GM18505 (cell line): ENCODE measurements around the gene ZNF750.

ENCODE experiments used
- ATAC-seq: cut with Tn5 transposase; IDR thresholded peaks from one replicate; pipeline ENCODE4 v1.9.1; 2021; ENCODE audit not compliant: unreplicated experiment
- POLR2A ChIP-seq: IDR thresholded peaks from 4 replicates; pipeline ENCODE4 v1.6.1; 2011; ENCODE audit warnings: borderline replicate concordance; ENCODE audit not compliant: insufficient read depth, insufficient read length; ENCODE audit errors: extremely low read depth

Gene ZNF750

DNA sequence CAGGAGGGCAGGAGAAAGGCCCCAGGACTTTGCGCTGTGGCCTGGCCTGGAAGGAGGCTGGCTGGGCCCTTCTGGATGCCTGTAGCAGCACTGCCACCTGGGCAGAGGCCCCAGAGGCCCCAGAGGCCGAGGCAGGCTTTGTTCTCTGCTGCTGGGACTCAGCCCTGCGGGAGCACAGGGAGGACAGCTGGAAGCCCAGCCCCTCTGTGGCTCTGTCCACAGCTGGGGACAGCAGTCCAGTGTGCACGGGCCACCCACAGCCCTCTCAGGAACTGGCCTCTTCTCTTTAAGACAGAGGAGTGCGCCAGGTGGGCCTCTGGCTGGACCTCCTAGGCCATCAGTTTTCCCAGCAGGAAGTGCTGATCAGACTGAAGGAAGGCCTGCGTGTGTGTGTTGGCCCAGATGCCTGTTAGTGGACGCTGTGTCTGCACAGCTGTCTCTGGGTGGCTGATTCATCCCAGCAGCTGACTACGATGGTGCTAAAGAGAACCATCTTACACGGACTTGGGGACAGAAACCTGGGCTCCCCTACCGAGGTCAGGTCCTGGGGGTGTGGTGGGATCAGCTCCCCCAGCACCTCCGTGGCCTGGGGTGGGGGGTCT lies 26.9 kb upstream of the ZNF750 start:
- no peak for TF ChIP-seq POLR2A
- ATAC-seq = no peak

DNA sequence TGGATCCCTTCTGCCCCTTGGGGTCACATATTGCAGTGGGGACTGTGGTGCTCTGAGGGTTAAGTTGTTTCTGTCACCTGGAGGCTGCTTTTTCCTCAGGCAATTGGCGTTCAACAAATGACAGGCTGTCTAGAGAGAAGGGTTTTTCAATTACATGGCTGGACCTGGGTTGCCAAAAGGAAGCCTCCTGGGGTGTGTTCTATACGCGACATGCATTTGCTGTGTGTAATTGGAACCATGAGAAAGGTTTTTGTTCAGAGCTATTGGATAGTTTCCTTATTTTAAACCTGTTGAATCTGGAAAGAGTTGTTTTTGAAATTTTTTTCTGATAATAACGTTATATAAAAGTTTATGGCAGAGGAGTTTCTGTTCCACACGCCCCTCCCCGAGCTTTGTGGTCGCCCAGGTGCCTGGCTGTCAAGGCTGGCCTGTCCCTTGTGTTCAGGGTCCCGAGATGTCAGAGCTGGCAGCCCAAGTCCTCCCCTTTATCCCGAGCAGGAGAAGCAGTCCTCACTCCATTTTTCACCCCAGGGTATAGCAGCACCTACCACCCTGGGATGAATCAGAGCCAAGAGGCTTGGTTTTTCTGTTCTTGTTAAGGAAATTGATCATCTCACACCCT lies 26.1 kb upstream of the ZNF750 start:
- no peak for TF ChIP-seq POLR2A
- ATAC-seq = no peak

DNA sequence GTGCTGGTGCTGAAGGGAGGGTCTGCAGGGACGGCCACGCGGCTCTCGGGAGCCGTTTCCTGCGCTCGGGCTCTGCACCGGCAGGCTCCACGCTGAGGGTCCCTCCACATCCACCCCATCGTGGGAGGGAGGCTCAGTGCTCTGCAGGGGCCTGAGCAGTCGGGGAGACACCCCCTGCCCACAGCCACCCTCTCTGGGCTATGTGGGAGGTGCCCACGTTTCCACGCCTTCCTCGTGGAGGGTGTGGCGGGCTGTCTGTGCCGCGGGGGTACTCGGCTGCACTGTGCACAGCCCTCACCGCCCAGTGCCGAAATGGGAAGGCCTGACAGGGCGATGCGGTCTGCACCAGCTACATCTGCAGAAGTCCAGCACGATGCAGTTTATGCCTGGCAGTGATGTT lies 25.5 kb upstream of the ZNF750 start:
- TF ChIP-seq POLR2A = no peak

DNA sequence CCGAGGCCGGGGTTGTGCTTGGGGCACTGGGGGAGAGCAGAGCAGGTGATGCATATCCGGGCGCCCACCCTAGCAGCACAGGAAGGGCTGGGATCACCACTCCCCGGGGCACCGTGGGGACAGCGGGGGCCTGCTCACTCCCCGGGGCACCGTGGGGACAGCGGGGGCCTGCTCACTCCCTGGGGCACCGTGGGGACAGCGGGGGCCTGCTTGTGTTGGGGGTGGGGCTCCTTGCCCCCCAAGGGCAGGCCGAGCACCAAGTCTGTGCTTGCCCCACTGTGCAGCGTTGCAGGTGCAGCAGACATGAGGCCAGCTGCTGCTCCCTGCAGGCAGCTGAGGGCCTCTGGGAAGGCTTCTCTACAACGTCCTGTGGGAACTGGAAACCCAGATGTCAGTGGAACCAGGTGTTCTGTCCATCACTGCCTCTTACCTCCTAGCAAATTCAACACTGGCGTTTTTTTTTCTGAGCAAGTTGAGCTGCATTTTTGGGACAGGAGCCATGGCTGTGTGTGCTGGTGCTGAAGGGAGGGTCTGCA lies 25.0 kb upstream of the ZNF750 start:
- no peak for TF ChIP-seq POLR2A
- ATAC-seq = peak; percentile 3

More for the DNA sequence above, 25.5 kb upstream of the ZNF750 start:
- ATAC-seq = no peak

DNA sequence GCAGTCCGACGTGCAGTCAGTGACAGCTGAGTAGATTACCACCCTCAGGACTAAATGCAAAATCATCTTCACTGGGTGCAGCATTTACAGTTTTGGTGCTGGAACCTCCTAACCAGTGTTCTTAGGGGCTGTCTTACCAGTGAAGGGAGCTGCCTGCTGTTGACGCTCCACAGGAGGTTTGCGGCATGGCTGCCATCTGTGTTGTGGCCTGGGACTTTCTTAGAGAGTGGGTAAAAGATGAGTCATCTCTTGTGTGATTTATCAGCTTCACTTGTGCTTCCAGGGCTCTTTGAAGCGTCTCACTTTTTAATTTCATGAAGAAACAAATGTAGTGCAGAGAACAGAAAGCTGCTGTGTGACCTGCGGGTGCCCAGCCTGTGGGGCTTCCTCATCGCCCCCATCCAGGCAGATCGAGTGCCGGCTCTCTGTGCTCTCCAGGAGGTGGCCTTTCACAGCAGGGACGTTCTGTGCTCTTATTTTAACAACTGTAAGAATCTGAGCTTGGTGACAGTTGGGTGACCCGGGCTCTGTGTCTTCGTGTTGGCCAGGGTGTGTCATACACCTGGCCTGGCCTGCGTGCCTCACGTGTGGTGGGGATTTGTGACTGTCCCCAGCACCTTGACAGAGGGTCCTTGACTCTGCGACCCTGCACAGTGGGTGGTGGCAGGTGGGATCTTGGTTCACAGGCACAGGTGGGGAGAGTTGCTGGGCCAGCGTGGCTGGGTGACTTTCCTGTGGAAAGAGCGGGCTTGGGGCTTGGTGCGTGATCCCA lies 24.3 kb upstream of the ZNF750 start:
- ATAC-seq = peak; percentile 55
- TF ChIP-seq POLR2A = no peak

DNA sequence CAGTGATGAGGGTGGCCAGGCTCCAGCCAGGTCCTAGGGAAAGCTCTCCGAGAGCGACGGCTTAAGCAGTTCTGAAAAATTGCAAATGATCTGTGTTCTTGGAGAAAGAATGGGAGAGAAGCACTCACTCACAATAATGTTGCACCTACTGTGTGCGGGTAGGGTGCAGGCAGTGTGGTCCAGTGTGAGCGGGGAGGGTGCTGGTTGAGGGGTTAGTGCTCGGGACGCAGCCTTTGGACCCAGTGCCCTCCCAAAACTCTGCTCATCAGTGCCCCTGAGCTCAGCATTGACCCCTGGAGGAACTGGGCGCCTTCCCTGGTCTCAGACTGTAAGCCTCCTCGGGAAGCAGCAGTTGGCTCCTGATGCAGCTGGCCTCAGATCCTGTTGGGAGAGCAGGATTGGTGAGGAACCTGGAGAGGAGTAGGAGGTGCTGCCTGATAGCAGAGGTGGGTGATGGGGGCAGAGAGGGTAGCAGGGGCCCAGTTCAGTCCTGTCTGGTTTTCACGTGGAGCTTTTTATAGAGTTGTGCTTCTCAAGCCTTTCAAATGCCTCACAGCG lies 23.6 kb upstream of the ZNF750 start:
- TF ChIP-seq POLR2A = no peak
- ATAC-seq = no peak

DNA sequence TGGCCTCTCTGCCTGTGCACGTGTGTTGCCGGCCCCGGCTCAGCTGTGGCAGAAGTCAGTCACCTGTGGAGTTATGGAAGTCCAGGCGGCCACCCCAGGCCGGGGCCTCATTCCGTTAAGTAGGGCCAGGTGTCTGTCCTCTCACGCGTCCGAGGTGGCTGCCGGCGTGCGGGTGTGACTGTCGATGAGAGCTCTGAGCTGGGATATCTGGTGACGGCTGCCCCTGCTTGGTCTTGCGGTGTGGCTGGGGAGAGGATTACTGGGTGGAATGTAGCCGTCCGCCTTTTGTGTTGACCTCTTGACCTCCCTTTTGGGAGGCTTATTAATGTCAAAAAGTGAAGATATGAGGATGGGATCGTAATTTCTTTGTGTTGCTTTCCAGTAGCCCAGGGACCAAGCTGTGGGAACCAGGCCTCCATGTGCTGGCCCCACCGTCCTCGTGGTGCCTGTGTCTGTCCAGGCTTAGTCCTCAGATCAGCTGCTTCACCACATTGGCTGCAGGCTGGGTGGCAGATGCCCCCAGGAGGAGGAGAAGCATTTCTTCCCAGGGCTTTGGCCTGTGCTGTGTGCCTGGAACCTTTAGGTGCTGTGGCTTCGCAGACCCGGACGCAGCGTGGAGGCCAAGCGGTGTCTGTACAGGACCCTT lies 23.0 kb upstream of the ZNF750 start:
- TF ChIP-seq POLR2A = no peak
- ATAC-seq = no peak

DNA sequence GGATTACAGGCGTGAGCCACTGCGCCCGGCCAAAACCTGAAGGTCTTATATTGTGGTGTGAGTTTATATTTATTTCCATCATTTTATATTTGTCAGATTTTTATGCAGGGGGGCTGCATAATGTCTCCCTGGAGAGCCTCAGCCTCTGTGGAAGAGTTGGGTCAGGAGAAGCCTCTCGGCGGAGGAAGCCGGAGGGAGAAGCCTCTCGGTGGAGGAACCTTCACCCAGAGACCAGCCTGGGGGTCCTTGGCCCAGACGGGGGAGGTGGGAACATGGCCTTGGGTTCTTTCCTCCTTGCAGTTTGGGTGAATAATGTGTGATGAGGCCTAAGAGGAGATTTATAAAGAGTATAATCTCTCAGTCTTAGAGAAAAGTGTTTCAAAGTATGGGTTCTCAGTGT lies 22.4 kb upstream of the ZNF750 start:
- no peak for TF ChIP-seq POLR2A

DNA sequence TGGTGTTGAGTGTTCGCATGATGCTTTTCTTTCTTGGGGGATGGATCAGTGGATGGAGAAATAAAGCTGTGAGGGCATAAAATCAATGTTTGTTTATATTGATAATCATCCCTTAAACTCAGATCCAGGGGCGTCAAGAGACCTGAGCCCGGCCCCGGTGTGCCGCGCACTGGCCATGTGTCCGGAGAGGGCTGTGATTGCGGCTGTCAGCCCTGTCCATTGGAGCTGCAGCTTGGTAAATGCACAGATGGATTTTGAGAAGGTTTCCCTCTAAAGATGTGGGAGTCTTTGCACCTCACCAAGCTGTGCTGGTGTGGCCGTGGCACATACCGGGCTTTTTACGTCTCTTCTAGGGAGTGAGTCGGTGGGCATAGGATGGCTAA lies 21.6 kb upstream of the ZNF750 start:
- TF ChIP-seq POLR2A = no peak
- no peak for ATAC-seq

More for the DNA sequence above, 22.4 kb upstream of the ZNF750 start:
- ATAC-seq = no peak

DNA sequence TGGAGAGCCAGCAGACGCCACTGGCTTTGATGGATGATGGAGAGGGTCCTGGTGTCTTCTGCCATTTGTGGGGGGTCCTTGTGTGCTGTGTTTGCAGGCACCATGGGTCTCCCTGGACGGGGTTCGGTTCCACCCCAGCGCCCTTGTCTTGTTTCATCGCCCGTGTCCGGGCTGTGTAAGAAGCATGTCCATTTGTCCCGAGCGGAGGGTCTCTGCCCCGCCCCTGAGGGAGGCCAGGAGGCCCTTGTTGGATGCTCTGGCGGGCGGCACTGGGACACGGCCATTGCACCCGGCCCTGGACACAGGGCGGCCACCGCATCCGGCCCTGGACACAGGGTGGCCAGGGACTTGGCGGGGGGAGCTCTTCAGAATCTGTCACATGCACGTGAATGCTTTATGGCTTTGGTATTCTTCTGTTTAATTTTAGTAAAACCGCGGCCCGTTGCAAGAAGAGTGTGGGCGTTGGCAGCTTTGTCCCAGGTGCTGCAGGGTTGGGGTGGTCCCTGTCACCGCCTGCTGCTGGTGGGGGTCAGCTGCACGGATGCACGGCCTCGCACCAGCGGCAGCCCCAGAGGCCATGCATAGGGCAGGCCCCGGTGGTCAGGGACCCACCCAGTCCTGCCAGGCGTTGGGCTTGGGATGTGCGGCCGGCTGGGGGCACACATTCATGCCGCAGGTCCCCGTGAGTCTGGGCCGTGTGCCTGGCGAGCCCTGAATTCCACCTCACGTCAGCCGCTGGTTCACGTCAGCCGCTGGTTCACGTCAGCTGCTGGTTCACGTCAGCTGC lies 21.0 kb upstream of the ZNF750 start:
- ATAC-seq = no peak
- TF ChIP-seq POLR2A = no peak

DNA sequence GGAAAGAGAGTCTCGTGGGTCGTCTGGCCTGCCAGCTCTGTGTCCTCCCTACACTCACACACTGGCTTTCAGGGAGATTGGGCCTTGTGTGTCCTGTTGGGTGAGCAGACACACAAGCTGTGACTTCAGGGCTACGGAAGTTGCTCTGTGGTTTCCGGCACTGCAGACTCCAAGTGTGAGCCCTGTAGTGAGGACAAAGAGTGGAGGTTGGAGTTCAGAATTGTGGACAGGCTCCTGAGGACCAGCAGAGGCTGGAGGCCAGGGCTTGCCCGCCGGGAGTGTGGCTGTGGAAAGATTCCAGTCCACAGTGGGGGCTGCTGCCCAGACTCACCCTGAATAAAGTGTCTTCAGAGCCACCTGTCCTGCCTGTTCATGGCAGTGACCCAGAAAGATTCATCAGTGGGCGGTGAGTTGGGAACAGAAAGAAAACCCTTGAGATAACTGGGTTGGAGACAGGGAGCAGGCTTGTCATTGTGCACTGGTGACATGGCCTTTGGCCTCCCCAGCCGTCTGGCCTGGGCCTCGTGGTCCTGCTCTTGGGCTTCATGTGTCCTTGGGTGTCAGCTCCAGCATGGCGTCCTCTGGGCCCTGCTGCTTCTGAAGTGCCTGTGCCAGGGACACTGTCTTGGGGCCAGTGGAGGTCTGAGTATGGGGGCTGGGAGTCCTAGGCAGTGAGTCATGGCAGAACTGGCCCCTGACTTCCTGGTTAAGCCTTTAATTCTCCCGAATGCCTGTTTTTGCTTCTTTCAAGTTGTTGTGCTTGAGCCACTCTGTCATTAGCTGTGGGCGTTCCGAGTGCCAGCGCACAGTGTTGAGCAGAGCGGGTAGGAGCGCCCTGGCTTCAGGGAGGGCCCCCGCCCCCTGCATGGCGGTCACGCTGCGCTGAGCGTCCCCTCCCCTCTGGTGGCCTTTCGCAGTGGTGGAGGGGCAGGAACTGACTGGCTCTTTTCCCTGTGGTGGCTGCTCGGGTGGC lies 19.9 kb upstream of the ZNF750 start:
- TF ChIP-seq POLR2A = no peak
- ATAC-seq = no peak
